ENCODE data around the gene ULK4.
"Not testable (repeated sequence)": the region's sequence is repeated elsewhere in the genome, so short reads cannot be mapped to it uniquely, and the experiment has no call there.

ULK4 gene

GRCh38 chr3:41290306-41290705 is 671.6 kb downstream of the ULK4 start:
- TF ChIP-seq CTCF (IDR thresholded peaks at IDR 0.05; ENCODE audit: low read depth, low read length) (no peak), EZH2phosphoT487 (IDR thresholded peaks at IDR 0.05; ENCODE audit: low read depth) (no peak)
- Histone ChIP-seq H3K9ac (ENCODE audit: low read length) (no peak overlapping the region), H3K4me3 (ENCODE audit: low read length) (no peak overlapping the region), H3K27ac (ENCODE audit: low read length) (no peak overlapping the region), H3K4me2 (ENCODE audit: low read length) (no peak overlapping the region), H3K27me3 (ENCODE audit: low read depth, low read length) (no peaks in the 10 kb centered on the region), H2AFZ (ENCODE audit: low read depth, low read length) (no peak overlapping the region), H3K4me1 (ENCODE audit: low read length) (no peaks in the 10 kb centered on the region), H3K9me3 (ENCODE audit: insufficient read depth, low read length) (no peaks in the 10 kb centered on the region), H4K20me1 (ENCODE audit: insufficient read depth, low read length) (no peaks in the 10 kb centered on the region), H3K36me3 (replicated peaks; ENCODE audit: low read depth, low read length) (no peaks in the 10 kb centered on the region), H3K79me2 (ENCODE audit: low read length) (no peaks in the 10 kb centered on the region)

GRCh38 chr3:41288785-41289184 is 673.1 kb downstream of the ULK4 start:
- no peak for TF ChIP-seq CTCF (IDR thresholded peaks at IDR 0.05; ENCODE audit: low read depth, low read length)
- no peak for TF ChIP-seq EZH2phosphoT487 (IDR thresholded peaks at IDR 0.05; ENCODE audit: low read depth)
- H3K4me3 ChIP-seq (ENCODE audit: low read length), result no peak overlapping the region

GRCh38 chr3:41286305-41286704 is 675.6 kb downstream of the ULK4 start:
- Histone ChIP-seq H3K79me2 (ENCODE audit: low read length) (no peaks in the 10 kb centered on the region), H3K4me3 (ENCODE audit: low read length) (no peak overlapping the region), H3K27ac (ENCODE audit: low read length) (no peak overlapping the region), H2AFZ (ENCODE audit: low read depth, low read length) (no peak overlapping the region), H3K4me2 (ENCODE audit: low read length) (no peak overlapping the region), H3K9ac (ENCODE audit: low read length) (no peak overlapping the region), H3K36me3 (replicated peaks; ENCODE audit: low read depth, low read length) (no peaks in the 10 kb centered on the region), H3K9me3 (ENCODE audit: insufficient read depth, low read length) (no peaks in the 10 kb centered on the region), H4K20me1 (ENCODE audit: insufficient read depth, low read length) (no peaks in the 10 kb centered on the region), H3K4me1 (ENCODE audit: low read length) (no peaks in the 10 kb centered on the region), H3K27me3 (ENCODE audit: low read depth, low read length) (no peaks in the 10 kb centered on the region)
- TF ChIP-seq CTCF (IDR thresholded peaks at IDR 0.05; ENCODE audit: low read depth, low read length) (peak; percentile 21; the same call in 1 of the 2 replicates), EZH2phosphoT487 (IDR thresholded peaks at IDR 0.05; ENCODE audit: low read depth) (no peak)

More at GRCh38 chr3:41288785-41289184, 673.1 kb downstream of the ULK4 start:
- Histone ChIP-seq H3K36me3 (replicated peaks; ENCODE audit: low read depth, low read length) (no peaks in the 10 kb centered on the region), H3K9ac (ENCODE audit: low read length) (no peak overlapping the region), H3K9me3 (ENCODE audit: insufficient read depth, low read length) (no peaks in the 10 kb centered on the region), H3K4me1 (ENCODE audit: low read length) (no peaks in the 10 kb centered on the region), H3K27me3 (ENCODE audit: low read depth, low read length) (no peaks in the 10 kb centered on the region), H2AFZ (ENCODE audit: low read depth, low read length) (no peak overlapping the region), H3K4me2 (ENCODE audit: low read length) (no peak overlapping the region), H3K79me2 (ENCODE audit: low read length) (no peaks in the 10 kb centered on the region), H4K20me1 (ENCODE audit: insufficient read depth, low read length) (no peaks in the 10 kb centered on the region), H3K27ac (ENCODE audit: low read length) (no peak overlapping the region)

GRCh38 chr3:41284934-41285333 is 677.0 kb downstream of the ULK4 start:
- not testable (repeated sequence) for H3K36me3 ChIP-seq (replicated peaks; ENCODE audit: low read depth, low read length); H3K4me3 ChIP-seq (ENCODE audit: low read length); H3K27me3 ChIP-seq (ENCODE audit: low read depth, low read length); H3K4me1 ChIP-seq (ENCODE audit: low read length); H2AFZ ChIP-seq (ENCODE audit: low read depth, low read length); H3K27ac ChIP-seq (ENCODE audit: low read length); H4K20me1 ChIP-seq (ENCODE audit: insufficient read depth, low read length); H3K4me2 ChIP-seq (ENCODE audit: low read length); H3K9ac ChIP-seq (ENCODE audit: low read length); H3K79me2 ChIP-seq (ENCODE audit: low read length); H3K9me3 ChIP-seq (ENCODE audit: insufficient read depth, low read length)

Data from OCI-LY3 (cell line).